ENCODE measurements around the gene ATG9B. TPM values are rescaled to one million over a fixed set of nuclear protein-coding genes. Genes with fewer than 3 reads are reported as not detected.

ATG9B gene
- total and polyA plus RNA-seq, 2 donors (not counting 3 experiments of a cell fraction or from before 2014, with no cell fraction given): 0.04 TPM; not detected in 1

DNA sequence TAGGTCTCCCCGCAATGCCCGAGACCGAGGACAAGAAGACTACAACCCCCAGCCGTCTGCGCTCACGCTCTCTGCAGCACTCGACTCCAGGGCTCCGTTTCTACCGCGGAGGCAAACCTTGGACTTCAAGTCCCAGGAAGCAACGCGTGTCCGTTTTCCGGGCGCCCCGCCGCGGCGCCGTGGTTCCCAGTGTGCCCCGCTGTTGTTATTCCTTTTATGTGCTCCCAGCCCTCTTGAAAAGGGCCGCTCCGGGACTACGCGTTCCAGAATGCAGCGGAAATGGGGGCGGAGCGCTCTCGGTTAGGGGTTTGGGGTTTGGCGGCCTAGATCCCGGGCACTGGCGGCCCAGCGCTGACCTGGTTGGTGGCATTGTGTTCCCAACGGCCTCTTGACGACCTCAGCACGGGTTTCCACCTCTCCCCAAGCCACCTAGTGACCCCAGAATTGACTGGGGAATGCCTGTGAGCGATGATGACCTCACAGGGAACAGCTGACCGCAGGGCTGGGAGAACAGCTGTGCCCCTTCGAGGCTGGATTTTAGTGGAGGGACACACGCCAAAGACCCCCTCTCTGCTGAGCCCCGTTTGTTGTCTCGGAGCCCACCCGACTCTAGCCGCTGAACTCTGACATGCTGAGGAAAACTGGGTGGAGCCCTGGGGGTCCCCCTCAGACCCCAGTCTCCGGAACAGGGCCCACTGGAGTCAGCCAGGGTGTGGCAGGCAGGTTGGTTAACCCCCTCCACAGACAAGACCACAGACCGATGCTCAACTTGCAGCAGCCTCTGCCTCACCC is 33.9 kb upstream of the ATG9B start:
- DNase-seq (ENCODE audit: low read depth, low spot score): peak; percentile 100
- CTCF ChIA-PET: interaction anchor here (0.9 to 2.8 kb wide), 7 partner anchors 11 to 96 kb away, joined by 3 to 11 read pairs (median 4); partner anchors contain the start of genes ABCB8 and FASTK
- BruUV-seq (replicated peaks): TSS peak; percentile 86
- Histone ChIP-seq H3K36me3 (ENCODE audit: control insufficient read depth in 2 of 2, extremely low read depth in 1 of 2, insufficient read depth in 2 of 2, low read length in 2 of 2) (peaks cover 0 to 2% of the 10 kb centered on the region in 2 experiments), H3K79me2 (ENCODE audit: control insufficient read depth, insufficient read depth, low read length) (peaks cover 31% of the 10 kb centered on the region), H3K4me2 (ENCODE audit: insufficient read depth, low read length) (peak overlapping the region; percentile 44), H3K4me1 (ENCODE audit: control insufficient read depth, extremely low read depth, insufficient read depth, low read length) (peaks cover 29% of the 10 kb centered on the region), H3K4me3 (replicated peaks in 1 of 3; ENCODE audit: insufficient read depth in 1 of 3, low read depth in 1 of 3, low read length in 3 of 3) (peak overlapping the region in 2 of 3 experiments; percentile 11 to 69), H4K20me1 (replicated peaks; ENCODE audit: control insufficient read depth, extremely low read depth, insufficient read depth, low read length) (no peaks in the 10 kb centered on the region), H3K9me3 (replicated peaks; ENCODE audit: control insufficient read depth, insufficient read depth, low read length) (no peaks in the 10 kb centered on the region), H3K27ac (ENCODE audit: insufficient read depth, low read depth, low read length) (peak overlapping the region; percentile 81), H2AFZ (ENCODE audit: low read depth, low read length) (peak overlapping the region; percentile 21), H3K9ac (replicated peaks; ENCODE audit: extremely low read depth, insufficient read depth, low read length) (peak overlapping the region; percentile 57), H3K27me3 (ENCODE audit: control insufficient read depth in 2 of 2, insufficient read depth in 2 of 2, low read length in 2 of 2) (no peaks in the 10 kb centered on the region), H3K9me1 (replicated peaks; ENCODE audit: control insufficient read depth, extremely low read depth, insufficient read depth, low read length) (no peaks in the 10 kb centered on the region)
- POLR2A ChIA-PET: no interaction called here
- FAIRE-seq: peak; percentile 100
- no peak for TF ChIP-seq FOS (IDR thresholded peaks at IDR 0.05; ENCODE audit: borderline replicate concordance, insufficient read depth, low read length)
- peak; percentile 14 for TF ChIP-seq POLR2AphosphoS5 (IDR thresholded peaks at IDR 0.05; ENCODE audit: insufficient read depth, low read depth, low read length)
- TF ChIP-seq, protein P1, sequence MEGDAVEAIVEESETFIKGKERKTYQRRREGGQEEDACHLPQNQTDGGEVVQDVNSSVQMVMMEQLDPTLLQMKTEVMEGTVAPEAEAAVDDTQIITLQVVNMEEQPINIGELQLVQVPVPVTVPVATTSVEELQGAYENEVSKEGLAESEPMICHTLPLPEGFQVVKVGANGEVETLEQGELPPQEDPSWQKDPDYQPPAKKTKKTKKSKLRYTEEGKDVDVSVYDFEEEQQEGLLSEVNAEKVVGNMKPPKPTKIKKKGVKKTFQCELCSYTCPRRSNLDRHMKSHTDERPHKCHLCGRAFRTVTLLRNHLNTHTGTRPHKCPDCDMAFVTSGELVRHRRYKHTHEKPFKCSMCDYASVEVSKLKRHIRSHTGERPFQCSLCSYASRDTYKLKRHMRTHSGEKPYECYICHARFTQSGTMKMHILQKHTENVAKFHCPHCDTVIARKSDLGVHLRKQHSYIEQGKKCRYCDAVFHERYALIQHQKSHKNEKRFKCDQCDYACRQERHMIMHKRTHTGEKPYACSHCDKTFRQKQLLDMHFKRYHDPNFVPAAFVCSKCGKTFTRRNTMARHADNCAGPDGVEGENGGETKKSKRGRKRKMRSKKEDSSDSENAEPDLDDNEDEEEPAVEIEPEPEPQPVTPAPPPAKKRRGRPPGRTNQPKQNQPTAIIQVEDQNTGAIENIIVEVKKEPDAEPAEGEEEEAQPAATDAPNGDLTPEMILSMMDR (IDR thresholded peaks at IDR 0.05; ENCODE audit: extremely low read depth in 1 of 2, insufficient read depth in 1 of 2, low read depth in 1 of 2, low read length in 2 of 2): no peak
- no peak for TF ChIP-seq MYC (IDR thresholded peaks at IDR 0.05; ENCODE audit: low read depth, low read length)
- peak; percentile 52 for TF ChIP-seq POLR2A (IDR thresholded peaks at IDR 0.05; ENCODE audit: low read depth, low read length)
- no peak for TF ChIP-seq JUN (IDR thresholded peaks at IDR 0.05; ENCODE audit: borderline replicate concordance, insufficient read depth, insufficient read length, low read depth)
- TF ChIP-seq, protein P2, sequence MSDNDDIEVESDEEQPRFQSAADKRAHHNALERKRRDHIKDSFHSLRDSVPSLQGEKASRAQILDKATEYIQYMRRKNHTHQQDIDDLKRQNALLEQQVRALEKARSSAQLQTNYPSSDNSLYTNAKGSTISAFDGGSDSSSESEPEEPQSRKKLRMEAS (IDR thresholded peaks at IDR 0.05; ENCODE audit: insufficient read depth, insufficient read length): peak; percentile 6
- dilution Hi-C loops (cut with MboI; ENCODE audit: extremely low pct_ligation_motif_present, low sequenced_read_pairs) (no loop called here), intact Hi-C loops (cut with micrococcal nuclease) (loop anchor here (1.0 to 2.0 kb wide), 5 partner anchors 19 to 69 kb away; partner anchors contain the start of genes ABCB8 and FASTK)
